ENCODE data around the gene REM2. TPM values are rescaled to one million over a fixed set of nuclear protein-coding genes. Genes with fewer than 3 reads are reported as not detected.
A peak's percentile ranks its signal among the peaks of the same experiment; 100 is the strongest.
"Not testable (repeated sequence)": the region's sequence is repeated elsewhere in the genome, so short reads cannot be mapped to it uniquely, and the experiment has no call there.

REM2 gene
- total RNA-seq, 1 donor from 2014 or later = 0.83 TPM

DNA sequence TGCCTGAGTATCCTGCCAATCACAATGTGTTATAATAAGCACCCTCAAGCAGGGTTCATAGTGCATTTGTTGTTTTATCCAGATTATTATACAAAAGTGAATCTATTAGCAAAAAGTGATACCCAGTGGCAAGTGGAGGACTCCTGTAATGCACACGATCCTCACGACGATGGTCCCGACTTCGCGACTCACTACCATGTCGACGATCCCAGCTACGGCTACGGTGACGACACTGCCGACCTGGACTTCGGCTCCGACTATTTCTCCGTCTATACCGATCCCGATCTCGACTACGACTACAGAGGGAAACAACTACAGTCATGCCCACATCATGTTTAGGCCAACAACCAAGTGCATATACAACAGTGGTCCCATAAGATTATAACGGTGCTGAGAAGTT lies 23.1 kb downstream of the REM2 start:
- no peaks in the 10 kb centered on the region for H3K9me3 ChIP-seq
- no peak overlapping the region for H3K27ac ChIP-seq
- intact Hi-C loops (cut with DNase I) = no loop called here
- TF ChIP-seq, protein P1, sequence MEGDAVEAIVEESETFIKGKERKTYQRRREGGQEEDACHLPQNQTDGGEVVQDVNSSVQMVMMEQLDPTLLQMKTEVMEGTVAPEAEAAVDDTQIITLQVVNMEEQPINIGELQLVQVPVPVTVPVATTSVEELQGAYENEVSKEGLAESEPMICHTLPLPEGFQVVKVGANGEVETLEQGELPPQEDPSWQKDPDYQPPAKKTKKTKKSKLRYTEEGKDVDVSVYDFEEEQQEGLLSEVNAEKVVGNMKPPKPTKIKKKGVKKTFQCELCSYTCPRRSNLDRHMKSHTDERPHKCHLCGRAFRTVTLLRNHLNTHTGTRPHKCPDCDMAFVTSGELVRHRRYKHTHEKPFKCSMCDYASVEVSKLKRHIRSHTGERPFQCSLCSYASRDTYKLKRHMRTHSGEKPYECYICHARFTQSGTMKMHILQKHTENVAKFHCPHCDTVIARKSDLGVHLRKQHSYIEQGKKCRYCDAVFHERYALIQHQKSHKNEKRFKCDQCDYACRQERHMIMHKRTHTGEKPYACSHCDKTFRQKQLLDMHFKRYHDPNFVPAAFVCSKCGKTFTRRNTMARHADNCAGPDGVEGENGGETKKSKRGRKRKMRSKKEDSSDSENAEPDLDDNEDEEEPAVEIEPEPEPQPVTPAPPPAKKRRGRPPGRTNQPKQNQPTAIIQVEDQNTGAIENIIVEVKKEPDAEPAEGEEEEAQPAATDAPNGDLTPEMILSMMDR (IDR thresholded peaks at IDR 0.05) = no peak
- H3K36me3 ChIP-seq = peaks cover 98% of the 10 kb centered on the region
- DNase-seq (no peak), ATAC-seq (no peak)
- H3K27me3 ChIP-seq (ENCODE audit: low read depth) = no peaks in the 10 kb centered on the region
- H3K4me1 ChIP-seq = peaks cover 6% of the 10 kb centered on the region
- no peak overlapping the region for H3K4me3 ChIP-seq

DNA sequence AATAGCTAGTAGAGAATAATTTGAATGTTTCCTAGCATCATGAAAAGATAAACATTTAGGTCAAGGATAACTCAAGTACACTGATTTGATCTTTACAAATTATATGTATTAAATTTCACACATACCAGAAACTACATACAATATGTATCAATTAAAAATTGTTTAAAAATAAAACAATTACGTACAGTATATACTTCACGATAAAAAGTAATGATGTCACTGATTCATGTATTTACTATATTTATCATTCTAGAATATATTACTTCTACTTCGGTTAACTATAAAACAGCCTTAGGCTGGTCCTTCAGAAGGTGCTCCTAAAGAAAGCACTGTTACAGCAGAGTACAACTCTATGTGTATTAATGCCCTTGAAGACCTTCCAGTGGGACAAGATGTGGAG lies 24.4 kb downstream of the REM2 start:
- Histone ChIP-seq H3K27ac (no peak overlapping the region), H3K9me3 (no peaks in the 10 kb centered on the region), H3K4me1 (peaks cover 11% of the 10 kb centered on the region), H3K27me3 (ENCODE audit: low read depth) (no peaks in the 10 kb centered on the region), H3K4me3 (no peak overlapping the region), H3K36me3 (peaks cover 92% of the 10 kb centered on the region)
- TF ChIP-seq, protein P1 (IDR thresholded peaks at IDR 0.05) = no peak
- intact Hi-C loops (cut with DNase I) = no loop called here
- DNase-seq (no peak), ATAC-seq (no peak)

GRCh38 chr14:22908601-22909000 lies 25.6 kb downstream of the REM2 start:
- no peak overlapping the region for H3K4me3 ChIP-seq
- H3K4me1 ChIP-seq = peaks cover 11% of the 10 kb centered on the region
- TF ChIP-seq, protein P1 (IDR thresholded peaks at IDR 0.05) = no peak
- ATAC-seq = no peak
- H3K9me3 ChIP-seq = no peaks in the 10 kb centered on the region
- no peak for DNase-seq
- H3K27me3 ChIP-seq (ENCODE audit: low read depth) = no peaks in the 10 kb centered on the region
- peaks cover 80% of the 10 kb centered on the region for H3K36me3 ChIP-seq
- intact Hi-C loops (cut with DNase I) = no loop called here
- peak overlapping the region; percentile 21 for H3K27ac ChIP-seq

DNA sequence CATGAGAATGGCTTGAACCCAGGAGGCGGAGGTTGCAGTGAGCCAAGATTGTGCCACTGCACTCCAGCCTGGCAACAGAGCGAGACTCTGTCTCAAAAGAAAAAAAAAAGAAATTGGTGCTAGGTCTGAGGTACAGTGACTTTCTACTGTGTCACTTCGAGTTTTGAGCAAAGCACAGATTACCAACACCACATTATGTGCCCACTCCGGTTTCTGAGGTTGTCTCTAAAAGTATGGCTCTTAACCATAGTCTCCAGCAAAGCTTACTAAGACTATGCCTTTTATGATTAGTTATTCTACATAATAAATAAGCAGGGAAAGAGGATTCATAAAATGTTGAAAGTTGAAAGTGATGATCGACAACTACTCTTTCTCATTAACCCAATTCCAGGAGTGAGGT lies 27.9 kb downstream of the REM2 start:
- Histone ChIP-seq H3K4me3 (no peak overlapping the region), H3K27me3 (ENCODE audit: low read depth) (no peaks in the 10 kb centered on the region), H3K4me1 (peaks cover 27% of the 10 kb centered on the region), H3K9me3 (no peaks in the 10 kb centered on the region), H3K27ac (no peak overlapping the region), H3K36me3 (peaks cover 57% of the 10 kb centered on the region)
- TF ChIP-seq, protein P1 (IDR thresholded peaks at IDR 0.05) = no peak
- intact Hi-C loops (cut with DNase I) = no loop called here
- DNase-seq = no peak
- ATAC-seq = no peak

DNA sequence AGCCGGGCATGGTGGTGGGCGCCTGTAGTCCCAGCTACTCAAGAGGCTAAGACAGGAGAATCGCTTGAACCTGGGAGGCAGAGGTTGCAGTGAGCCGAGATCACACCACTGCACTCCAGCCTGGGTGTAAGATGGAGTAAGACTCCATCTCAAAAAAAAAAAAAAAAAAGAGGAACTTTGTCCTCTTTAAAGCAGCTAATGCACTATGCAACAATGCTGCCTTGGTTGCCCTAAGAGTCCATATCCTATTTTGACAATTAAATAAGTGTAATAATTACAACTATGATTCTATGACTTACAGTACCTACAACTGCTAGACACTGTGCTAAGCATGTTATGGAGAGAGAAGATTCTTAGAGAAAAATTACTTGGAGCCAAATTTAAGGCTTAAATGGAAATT lies 31.8 kb downstream of the REM2 start:
- not testable (repeated sequence) for H3K27ac ChIP-seq
- H3K36me3 ChIP-seq = peaks cover 18% of the 10 kb centered on the region

DNA sequence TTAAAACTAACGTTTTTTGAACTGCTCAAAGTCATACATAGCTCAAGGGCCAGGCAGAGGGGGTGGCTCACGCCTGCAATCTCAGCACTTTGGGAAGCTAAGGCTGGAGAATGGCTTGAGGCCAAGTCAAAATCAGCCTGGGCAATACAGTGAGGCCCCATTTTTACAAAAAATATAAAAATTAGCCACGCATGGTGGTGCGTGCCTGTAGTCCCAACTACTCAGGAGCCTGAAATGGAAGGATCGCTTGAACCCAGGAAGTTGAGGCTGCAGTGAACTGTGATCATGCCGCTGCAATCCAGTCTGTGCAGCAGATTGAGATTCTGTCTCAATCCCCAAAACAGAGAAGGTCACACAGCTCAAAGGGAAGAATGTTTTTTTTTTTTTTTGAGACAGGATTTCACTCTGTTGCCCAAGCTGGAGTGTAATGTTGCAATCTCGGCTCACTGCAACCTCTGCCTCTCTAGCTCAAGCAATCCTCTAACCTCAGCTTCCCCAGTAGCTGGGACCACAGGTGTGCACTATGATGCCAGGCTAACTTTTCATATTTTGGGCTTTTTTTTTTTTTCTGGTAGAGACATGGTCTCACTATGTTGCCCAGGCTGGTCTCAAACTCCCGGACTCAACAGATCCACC lies 33.0 kb downstream of the REM2 start:
- Histone ChIP-seq H3K36me3 (peaks cover 16% of the 10 kb centered on the region), H3K27me3 (ENCODE audit: low read depth) (no peaks in the 10 kb centered on the region), H3K4me3 (no peak overlapping the region), H3K4me1 (peaks cover 52% of the 10 kb centered on the region), H3K27ac (peak overlapping the region; percentile 32), H3K9me3 (no peaks in the 10 kb centered on the region)
- TF ChIP-seq, protein P1 (IDR thresholded peaks at IDR 0.05) = no peak
- peak; percentile 52 for DNase-seq
- intact Hi-C loops (cut with DNase I) = no loop called here
- ATAC-seq = no peak

More for the DNA sequence above, 31.8 kb downstream of the REM2 start:
- ATAC-seq; H3K27me3 ChIP-seq (ENCODE audit: low read depth); H3K9me3 ChIP-seq; intact Hi-C loops (cut with DNase I); H3K4me3 ChIP-seq; DNase-seq: not testable (repeated sequence)
- H3K4me1 ChIP-seq = peaks cover 48% of the 10 kb centered on the region
